ENCODE data around the gene WIF1. TPM values are rescaled to one million over a fixed set of nuclear protein-coding genes. Genes with fewer than 3 reads are reported as not detected.

WIF1 gene
- total RNA-seq, 4 donors from 2014 or later = 0.85 TPM; not detected in 3

DNA sequence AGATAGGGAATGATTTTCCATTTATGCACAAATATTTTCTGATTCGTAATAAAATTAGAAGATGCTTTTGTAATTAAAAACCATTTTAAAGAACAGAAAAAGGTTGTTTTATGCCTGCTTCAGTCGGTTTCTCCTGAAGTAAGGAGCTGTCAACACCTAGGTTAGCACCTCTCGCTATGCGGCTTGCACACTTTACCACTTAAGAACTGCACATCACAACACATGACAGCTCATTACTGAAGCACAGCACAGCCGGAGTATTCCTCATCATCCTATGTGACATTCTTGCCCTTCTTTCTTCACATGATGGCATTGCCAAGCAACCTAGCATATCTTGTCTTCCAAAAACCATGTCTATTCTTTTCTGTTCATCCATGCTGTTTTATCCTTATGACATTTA is 5.4 kb upstream of the WIF1 start:
- Histone ChIP-seq H3K4me1 (peaks cover 0 to 3% (median under 1%) of the 10 kb centered on the region in 4 donors), H3K27me3 (peaks cover 0 to 5% of the 10 kb centered on the region in 2 donors), H3K36me3 (no peaks in the 10 kb centered on the region), H3K9me3 (no peaks in the 10 kb centered on the region), H3K4me3 (no peak overlapping the region), H3K27ac (no peak overlapping the region)
- DNase-seq = no peak
- TF ChIP-seq, protein P1, sequence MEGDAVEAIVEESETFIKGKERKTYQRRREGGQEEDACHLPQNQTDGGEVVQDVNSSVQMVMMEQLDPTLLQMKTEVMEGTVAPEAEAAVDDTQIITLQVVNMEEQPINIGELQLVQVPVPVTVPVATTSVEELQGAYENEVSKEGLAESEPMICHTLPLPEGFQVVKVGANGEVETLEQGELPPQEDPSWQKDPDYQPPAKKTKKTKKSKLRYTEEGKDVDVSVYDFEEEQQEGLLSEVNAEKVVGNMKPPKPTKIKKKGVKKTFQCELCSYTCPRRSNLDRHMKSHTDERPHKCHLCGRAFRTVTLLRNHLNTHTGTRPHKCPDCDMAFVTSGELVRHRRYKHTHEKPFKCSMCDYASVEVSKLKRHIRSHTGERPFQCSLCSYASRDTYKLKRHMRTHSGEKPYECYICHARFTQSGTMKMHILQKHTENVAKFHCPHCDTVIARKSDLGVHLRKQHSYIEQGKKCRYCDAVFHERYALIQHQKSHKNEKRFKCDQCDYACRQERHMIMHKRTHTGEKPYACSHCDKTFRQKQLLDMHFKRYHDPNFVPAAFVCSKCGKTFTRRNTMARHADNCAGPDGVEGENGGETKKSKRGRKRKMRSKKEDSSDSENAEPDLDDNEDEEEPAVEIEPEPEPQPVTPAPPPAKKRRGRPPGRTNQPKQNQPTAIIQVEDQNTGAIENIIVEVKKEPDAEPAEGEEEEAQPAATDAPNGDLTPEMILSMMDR (IDR thresholded peaks at IDR 0.05) = no peak
- TF ChIP-seq POLR2A (IDR thresholded peaks at IDR 0.05) = no peak

DNA sequence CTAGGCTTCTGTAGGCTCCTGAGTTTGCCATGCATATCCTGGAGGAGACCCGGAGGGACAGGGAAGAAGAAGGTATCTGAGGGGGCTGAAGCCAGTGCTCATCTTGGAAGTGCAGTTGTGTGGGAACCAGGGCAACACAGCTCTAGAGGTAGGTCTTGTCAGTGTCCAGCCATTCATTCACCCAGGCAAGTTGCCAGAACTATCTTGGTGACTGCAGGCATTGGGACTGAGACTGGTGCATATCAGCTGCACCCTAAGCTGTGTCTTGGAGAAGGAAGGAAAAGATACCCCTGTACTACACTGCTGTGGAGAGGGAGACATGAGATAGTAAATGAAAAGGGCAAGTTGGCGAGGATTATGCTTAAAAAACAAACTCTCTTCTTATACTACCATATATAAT is 4.9 kb upstream of the WIF1 start:
- no peak overlapping the region for H3K4me3 ChIP-seq
- no peak for TF ChIP-seq POLR2A (IDR thresholded peaks at IDR 0.05)
- TF ChIP-seq, protein P1 (IDR thresholded peaks at IDR 0.05) = no peak
- no peaks in the 10 kb centered on the region for H3K36me3 ChIP-seq
- H3K4me1 ChIP-seq = peaks cover 0 to 8% (median 3%) of the 10 kb centered on the region in 4 donors
- no peaks in the 10 kb centered on the region for H3K9me3 ChIP-seq
- H3K27me3 ChIP-seq = peaks cover 0 to 10% of the 10 kb centered on the region in 2 donors
- no peak for DNase-seq
- no peak overlapping the region for H3K27ac ChIP-seq

DNA sequence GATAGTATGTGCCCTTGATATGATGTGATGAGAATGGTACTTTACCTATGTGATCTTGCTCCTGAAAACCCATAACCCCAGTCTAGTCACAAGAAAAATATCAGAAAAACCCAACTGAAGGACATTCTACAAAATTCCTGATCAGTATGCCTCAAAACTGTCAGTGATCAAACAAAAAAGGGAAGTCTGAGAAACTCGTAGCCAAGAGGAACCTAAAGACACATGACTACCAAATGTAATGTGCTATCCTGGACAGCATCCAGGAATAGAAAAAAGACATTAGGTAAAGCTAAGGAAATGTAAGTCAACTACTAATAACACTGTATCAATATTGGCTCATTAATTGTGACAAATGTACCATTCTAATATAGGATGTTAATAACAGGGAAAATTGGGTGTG is 4.1 kb upstream of the WIF1 start:
- no peak overlapping the region for H3K4me3 ChIP-seq
- TF ChIP-seq, protein P1 (IDR thresholded peaks at IDR 0.05) = no peak
- no peak for TF ChIP-seq POLR2A (IDR thresholded peaks at IDR 0.05)
- no peaks in the 10 kb centered on the region for H3K9me3 ChIP-seq
- DNase-seq = no peak
- H3K27me3 ChIP-seq = peaks cover 0 to 16% of the 10 kb centered on the region in 2 donors
- peaks cover 0 to 12% (median 4%) of the 10 kb centered on the region in 4 donors for H3K4me1 ChIP-seq
- H3K36me3 ChIP-seq = no peaks in the 10 kb centered on the region
- no peak overlapping the region for H3K27ac ChIP-seq

- no peak for TF ChIP-seq POLR2A (IDR thresholded peaks at IDR 0.05)
- TF ChIP-seq, protein P1 (IDR thresholded peaks at IDR 0.05) = peak in 4 of 6 experiments; percentile 47 to 71 (median 66)
- DNase-seq = no peak
- peaks cover 0 to 12% (median 4%) of the 10 kb centered on the region in 4 donors for H3K4me1 ChIP-seq
- H3K27me3 ChIP-seq = peaks cover 0 to 16% of the 10 kb centered on the region in 2 donors
- H3K9me3 ChIP-seq = no peaks in the 10 kb centered on the region
- no peak overlapping the region for H3K27ac ChIP-seq
- no peak overlapping the region for H3K4me3 ChIP-seq
- no peaks in the 10 kb centered on the region for H3K36me3 ChIP-seq
Measured at GRCh38 chr12:65123435-65124063, 2.4 kb upstream of the WIF1 start.

- Histone ChIP-seq H3K27me3 (peaks cover 0 to 16% of the 10 kb centered on the region in 2 donors), H3K9me3 (no peaks in the 10 kb centered on the region), H3K4me1 (peaks cover 0 to 12% (median 4%) of the 10 kb centered on the region in 4 donors), H3K4me3 (no peak overlapping the region), H3K36me3 (no peaks in the 10 kb centered on the region), H3K27ac (no peak overlapping the region)
- TF ChIP-seq, protein P1 (IDR thresholded peaks at IDR 0.05) = no peak
- no peak for TF ChIP-seq POLR2A (IDR thresholded peaks at IDR 0.05)
- DNase-seq = no peak
Measured at GRCh38 chr12:65122703-65123102, 1.6 kb upstream of the WIF1 start.

Data from Peyer's patch (tissue), 4 donors.